IMR-90 (cell line): ENCODE results near the gene OSCP1. TPM values are rescaled to one million over a fixed set of nuclear protein-coding genes. Genes with fewer than 3 reads are reported as not detected.

ENCODE experiments used
- ATAC-seq: fragments of 200-7000 bp; cut with Tn5 transposase; 2 replicates; pipeline ENCODE4 v1.9.1; 2020; ENCODE audit warnings: low read depth, mild to moderate bottlenecking, moderate library complexity
- BruUV-seq: library from RNA; stranded (reverse); fragments of 400-500 nt; replicated peaks from 2 replicates; lab custom pipeline; 2021; lab: Mats Ljungman, UMichigan
- CTCF ChIA-PET: fragments of 300-600 bp; formaldehyde crosslinking; extraction: SDS; loops from one replicate; lab custom pipeline; 2021; ENCODE audit warnings: antibody characterized with exemption; lab: Yijun Ruan, JAX
- POLR2A ChIA-PET: fragments of 300-600 bp; sonication (Branson Sonifier 250); formaldehyde crosslinking; loops from one replicate; lab custom pipeline; 2022; ENCODE audit warnings: antibody characterized with exemption; ENCODE audit not compliant: unreplicated experiment; lab: Charles Lee
- DNase-seq: peaks from one replicate; pipeline ENCODE4 v3.0.0; 2013
- H2AFZ ChIP-seq: replicated peaks from 2 replicates; pipeline ENCODE3; 2013; ENCODE audit warnings: low read length, mild to moderate bottlenecking; ENCODE audit not compliant: poor library complexity
- H2AK5ac ChIP-seq: 2 replicates; pipeline ENCODE4 v1.6.1; 2013; ENCODE audit warnings: low read depth, low read length, inconsistent platforms
- H2AK9ac ChIP-seq: replicated peaks from 2 replicates; pipeline ENCODE3; 2013; ENCODE audit warnings: mild to moderate bottlenecking, low read depth, low read length, moderate library complexity; ENCODE audit not compliant: poor library complexity
- H2BK120ac ChIP-seq: 2 replicates; pipeline ENCODE4 v1.6.1; 2013; ENCODE audit warnings: low read depth, low read length, inconsistent platforms
- H2BK15ac ChIP-seq: 3 replicates; pipeline ENCODE4 v1.6.1; 2013; ENCODE audit warnings: low read depth, low read length, inconsistent platforms
- H2BK20ac ChIP-seq: 2 replicates; pipeline ENCODE4 v1.6.1; 2013; ENCODE audit warnings: low read depth, mild to moderate bottlenecking, inconsistent platforms, low read length, moderate library complexity
- H2BK5ac ChIP-seq: 2 replicates; pipeline ENCODE4 v1.6.1; 2013; ENCODE audit warnings: mild to moderate bottlenecking, low read depth, low read length, inconsistent platforms; ENCODE audit not compliant: poor library complexity, severe bottlenecking
- H3K14ac ChIP-seq: replicated peaks from 2 replicates; pipeline ENCODE4 v1.6.1; 2013; ENCODE audit warnings: low read depth, low read length, inconsistent platforms
- H3K18ac ChIP-seq: 2 replicates; pipeline ENCODE4 v1.6.1; 2013; ENCODE audit warnings: low read depth, low read length, control low read depth
- H3K23ac ChIP-seq: 2 replicates; pipeline ENCODE4 v1.6.1; 2013; ENCODE audit warnings: low read depth, low read length, inconsistent platforms
- H3K27ac ChIP-seq: 2 replicates; pipeline ENCODE4 v1.5.1; 2013; ENCODE audit warnings: mild to moderate bottlenecking, control low read depth, low read length; ENCODE audit not compliant: insufficient read depth
- H3K27me3 ChIP-seq: 2 replicates; pipeline ENCODE4 v1.6.1; 2013; ENCODE audit warnings: low read length; ENCODE audit not compliant: control insufficient read depth, insufficient read depth
- H3K36me3 ChIP-seq: 2 replicates; pipeline ENCODE4 v1.6.1; 2013; ENCODE audit warnings: low read length, mixed read lengths; ENCODE audit not compliant: control insufficient read depth, insufficient read depth
- H3K4ac ChIP-seq: 2 replicates; pipeline ENCODE4 v1.6.1; 2013; ENCODE audit warnings: low read depth, low read length, inconsistent platforms
- H3K4me1 ChIP-seq: 2 replicates; pipeline ENCODE4 v1.6.1; 2013; ENCODE audit warnings: low read length, mixed read lengths; ENCODE audit not compliant: control insufficient read depth, insufficient read depth
- H3K4me2 ChIP-seq: 2 replicates; pipeline ENCODE4 v1.6.1; 2013; ENCODE audit warnings: low read depth, mild to moderate bottlenecking, control low read depth, low read length, moderate library complexity
- H3K4me3 ChIP-seq: 2 replicates; pipeline ENCODE4 v1.5.1; 2013; ENCODE audit warnings: low read depth, mild to moderate bottlenecking, control low read depth, low read length, moderate library complexity; ENCODE audit not compliant: insufficient read depth
- H3K56ac ChIP-seq: 2 replicates; pipeline ENCODE4 v1.6.1; 2013; ENCODE audit warnings: low read length, inconsistent platforms; ENCODE audit not compliant: insufficient read depth; ENCODE audit errors: extremely low read depth
- H3K79me1 ChIP-seq, 2 experiments: 2 replicates each; pipeline ENCODE4 v1.6.1; 2013; ENCODE audit warnings: low read length in 2 of 2, inconsistent platforms in 1 of 2, low read depth in 1 of 2
- H3K9ac ChIP-seq: 2 replicates; pipeline ENCODE4 v1.6.1; 2013; ENCODE audit warnings: low read depth, low read length, control low read depth
- H3K9me1 ChIP-seq: 2 replicates; pipeline ENCODE4 v1.6.1; 2013; ENCODE audit warnings: low read length, inconsistent platforms; ENCODE audit not compliant: insufficient read depth
- H3K9me3 ChIP-seq: 2 replicates; pipeline ENCODE4 v1.6.1; 2013; ENCODE audit warnings: low read length; ENCODE audit not compliant: control insufficient read depth, insufficient read depth
- H4K20me1 ChIP-seq: 2 replicates; pipeline ENCODE4 v1.6.1; 2013; ENCODE audit warnings: low read length, inconsistent platforms; ENCODE audit not compliant: insufficient read depth
- H4K5ac ChIP-seq: 2 replicates; pipeline ENCODE4 v1.6.1; 2013; ENCODE audit warnings: mild to moderate bottlenecking, low read depth, low read length, control low read depth
- H4K8ac ChIP-seq, 2 experiments: 2 replicates each; pipeline ENCODE4 v1.6.1; 2013; ENCODE audit warnings: low read depth in 2 of 2, low read length in 2 of 2, control low read depth in 1 of 2, inconsistent platforms in 1 of 2
- H4K91ac ChIP-seq: 2 replicates; pipeline ENCODE4 v1.6.1; 2013; ENCODE audit warnings: low read depth, low read length, inconsistent platforms; ENCODE audit not compliant: insufficient read depth
- BHLHE40 ChIP-seq: fragments of 150-350 bp; IDR thresholded peaks from 2 replicates; pipeline ENCODE4 v1.6.1; 2016; ENCODE audit warnings: mild to moderate bottlenecking, low read depth, low read length
- CEBPB ChIP-seq: IDR thresholded peaks from 2 replicates; pipeline ENCODE4 v1.6.1; 2012; ENCODE audit warnings: low read depth, low read length, improper control_type of control experiment
- CHD1 ChIP-seq: IDR thresholded peaks from 2 replicates; pipeline ENCODE4 v1.6.1; 2012; ENCODE audit warnings: low read depth, low read length, improper control_type of control experiment
- CTCF ChIP-seq: conservative IDR thresholded peaks from 2 replicates; pipeline ENCODE4 v1.5.1; 2012; ENCODE audit warnings: mild to moderate bottlenecking, low read depth, low read length, improper control_type of control experiment
- ELK1 ChIP-seq: fragments of 150-350 bp; IDR thresholded peaks from 2 replicates; pipeline ENCODE4 v1.6.1; 2016; ENCODE audit warnings: low read depth, mild to moderate bottlenecking, low read length, moderate library complexity, borderline replicate concordance
- FOS ChIP-seq: fragments of 150-350 bp; IDR thresholded peaks from 2 replicates; pipeline ENCODE4 v1.6.1; 2016; ENCODE audit warnings: low read depth, low read length
- MAFK ChIP-seq: IDR thresholded peaks from 2 replicates; pipeline ENCODE4 v1.6.1; 2012; ENCODE audit warnings: low read depth, low read length, improper control_type of control experiment
- MAZ ChIP-seq: IDR thresholded peaks from 2 replicates; pipeline ENCODE4 v1.6.1; 2012; ENCODE audit warnings: low read depth, mild to moderate bottlenecking, low read length, improper control_type of control experiment, moderate library complexity, borderline replicate concordance
- MXI1 ChIP-seq: IDR thresholded peaks from 2 replicates; pipeline ENCODE4 v1.6.1; 2012; ENCODE audit warnings: low read depth, mild to moderate bottlenecking, low read length, moderate library complexity, borderline replicate concordance
- NFE2L2 ChIP-seq: fragments of 150-350 bp; IDR thresholded peaks from 2 replicates; pipeline ENCODE4 v1.6.1; 2016; ENCODE audit warnings: low read depth, mild to moderate bottlenecking, low read length
- POLR2A ChIP-seq: IDR thresholded peaks from 2 replicates; pipeline ENCODE4 v1.6.1; 2012; ENCODE audit warnings: mild to moderate bottlenecking, low read depth, low read length
- RAD21 ChIP-seq: IDR thresholded peaks from 2 replicates; pipeline ENCODE4 v1.6.1; 2012; ENCODE audit warnings: low read length, improper control_type of control experiment
- RCOR1 ChIP-seq: IDR thresholded peaks from 2 replicates; pipeline ENCODE4 v1.6.1; 2012; ENCODE audit warnings: mild to moderate bottlenecking, low read length, improper control_type of control experiment; ENCODE audit not compliant: insufficient replicate concordance
- RFX5 ChIP-seq: IDR thresholded peaks from 2 replicates; pipeline ENCODE4 v1.8.0; 2012; ENCODE audit warnings: low read depth, mild to moderate bottlenecking, low read length, moderate library complexity
- SMC3 ChIP-seq: fragments of 150-350 bp; IDR thresholded peaks from 2 replicates; pipeline ENCODE4 v1.6.1; 2016; ENCODE audit warnings: low read depth, mild to moderate bottlenecking, antibody characterized with exemption, low read length, moderate library complexity
- USF2 ChIP-seq: fragments of 150-350 bp; IDR thresholded peaks from 2 replicates; pipeline ENCODE4 v1.6.1; 2017; ENCODE audit warnings: mild to moderate bottlenecking, antibody characterized with exemption, low read length, low read depth
- WGBS, 2 experiments: methylation state at CpG; one replicate each; pipeline versions ENCODE4 v1.1.5 to v1.1.7; 2013; ENCODE audit warnings: missing lambda C conversion rate in 2 of 2; ENCODE audit not compliant: insufficient read length in 1 of 2; ENCODE audit errors: extremely low coverage in 2 of 2; 5-methylcytosine and 5-hydroxymethylcytosine counted together
- dilution Hi-C: fragments of 300-500 bp; cut with HindIII; formaldehyde crosslinking; loops from one replicate; pipeline ENCODE4 v1.14.3; 2018; ENCODE audit warnings: low sequenced_read_pairs; ENCODE audit not compliant: unreplicated experiment
- in situ Hi-C: fragments of 300-500 bp; cut with MboI; formaldehyde crosslinking; loops from 3 replicates; pipeline ENCODE4 v1.14.3; 2019; ENCODE audit warnings: low sequenced_read_pairs, inconsistent platforms, mixed read lengths
- intact Hi-C: fragments of 100-400 bp; cut with micrococcal nuclease; formaldehyde crosslinking; loops from 2 replicates; pipeline ENCODE4 v1.10.0; 2022
- polyA plus RNA-seq, 3 experiments: library from polyadenylated mRNA; depleted of rRNA; stranded (reverse); fragments of >200 nt; gene quantifications; 2 replicates each; pipeline ENCODE4 v1.2.3, GENCODE V29; 2012; ENCODE audit warnings: low replicate concordance in 1 of 3
- total RNA-seq: library from RNA; depleted of rRNA; stranded (reverse); fragments of >200 nt; gene quantifications from 2 replicates; pipeline ENCODE4 v1.2.3, GENCODE V29; 2012

OSCP1 gene
- total and polyA plus RNA-seq, 2 of the 4 experiments (the other 2 are of a cell fraction), result 7.8 to 11.8 TPM

- Histone ChIP-seq H4K8ac (no peak overlapping the region), H2BK5ac (no peak overlapping the region), H2AFZ (no peak overlapping the region), H3K36me3 (peaks cover 11% of the 10 kb centered on the region), H3K4ac (no peak overlapping the region), H2AK9ac (no peak overlapping the region), H3K9me3 (no peaks in the 10 kb centered on the region), H3K4me3 (no peak overlapping the region), H3K18ac (no peak overlapping the region), H3K27me3 (no peaks in the 10 kb centered on the region), H4K20me1 (peaks cover 68% of the 10 kb centered on the region), H2BK20ac (no peak overlapping the region), H2AK5ac (no peak overlapping the region), H3K27ac (no peak overlapping the region), H3K9ac (no peak overlapping the region), H3K14ac (no peak overlapping the region), H2BK120ac (no peak overlapping the region), H3K56ac (no peak overlapping the region), H3K23ac (no peak overlapping the region), H3K4me2 (no peak overlapping the region), H4K91ac (no peak overlapping the region), H3K79me1 (peaks cover 10 to 79% of the 10 kb centered on the region in 2 experiments), H2BK15ac (no peak overlapping the region), H3K9me1 (peaks cover 25% of the 10 kb centered on the region), H4K5ac (no peak overlapping the region), H3K4me1 (peaks cover 6% of the 10 kb centered on the region)
- intact Hi-C loops (no loop called here), in situ Hi-C loops (no loop called here), dilution Hi-C loops (no loop called here)
- ChIA-PET CTCF (no interaction called here), POLR2A (no interaction called here)
- 83% methylated on average over 3 of the region's 3 CpGs; no CpG with 5 or more reads in 1 of the 2 experiments for WGBS, 2 experiments
- TF ChIP-seq RCOR1 (no peak), CTCF (no peak), FOS (no peak), RAD21 (no peak), RFX5 (no peak), USF2 (no peak), MAZ (no peak), POLR2A (no peak; the same call in 1 of the 2 replicates), SMC3 (no peak), ELK1 (no peak), MAFK (no peak), CEBPB (no peak), NFE2L2 (no peak), CHD1 (no peak), MXI1 (no peak), BHLHE40 (no peak)
- BruUV-seq, result no TSS peak
- DNase-seq (no peak), ATAC-seq (no peak)
Observed at GRCh38 chr1:36380782-36381181, 69.5 kb downstream of the OSCP1 start.
